GM18511 (cell line): ENCODE data around the gene NEDD4.
"Not testable (repeated sequence)": the region's sequence is repeated elsewhere in the genome, so short reads cannot be mapped to it uniquely, and the experiment has no call there.

ENCODE experiments used
- ATAC-seq: cut with Tn5 transposase; IDR thresholded peaks from one replicate; pipeline ENCODE4 v1.9.1; 2021; ENCODE audit warnings: mild to moderate bottlenecking, moderate library complexity; ENCODE audit not compliant: unreplicated experiment

NEDD4 gene

GRCh38 chr15:55834331-55834730, 159.1 kb downstream of the NEDD4 start:
- ATAC-seq, result no peak

GRCh38 chr15:55829826-55830225, 163.6 kb downstream of the NEDD4 start:
- peak; percentile 73 for ATAC-seq

GRCh38 chr15:55827955-55828354, 165.5 kb downstream of the NEDD4 start:
- no peak for ATAC-seq

- ATAC-seq, result no peak
Observed at GRCh38 chr15:55827204-55827603, 166.2 kb downstream of the NEDD4 start.

- ATAC-seq, result no peak
Observed at GRCh38 chr15:55824857-55825613, 168.4 kb downstream of the NEDD4 start.

- ATAC-seq, result no peak
Observed at GRCh38 chr15:55823699-55824340, 169.6 kb downstream of the NEDD4 start.

- no peak for ATAC-seq
Observed at GRCh38 chr15:55823191-55823670, 170.2 kb downstream of the NEDD4 start.

- ATAC-seq, result not testable (repeated sequence)
Observed at GRCh38 chr15:55821740-55822139, 171.7 kb downstream of the NEDD4 start.

GRCh38 chr15:55820043-55820442, 173.4 kb downstream of the NEDD4 start:
- ATAC-seq, result no peak

- no peak for ATAC-seq
Observed at GRCh38 chr15:55819397-55820034, 173.9 kb downstream of the NEDD4 start.

- no peak for ATAC-seq
Observed at GRCh38 chr15:55816017-55816416, 177.4 kb downstream of the NEDD4 start.

- no peak for ATAC-seq
Observed at GRCh38 chr15:55802600-55803376, 190.6 kb downstream of the NEDD4 start.

GRCh38 chr15:55800216-55800615, 193.2 kb downstream of the NEDD4 start:
- no peak for ATAC-seq

GRCh38 chr15:55799291-55800212, 193.9 kb downstream of the NEDD4 start:
- peak; percentile 60 for ATAC-seq

- ATAC-seq, result no peak
Observed at GRCh38 chr15:55796321-55796965, 197.0 kb downstream of the NEDD4 start.

GRCh38 chr15:55795031-55795430, 198.4 kb downstream of the NEDD4 start:
- ATAC-seq, result no peak

GRCh38 chr15:55791551-55792400, 201.6 kb downstream of the NEDD4 start:
- no peak for ATAC-seq

- ATAC-seq, result no peak
Observed at GRCh38 chr15:55789066-55789660, 204.2 kb downstream of the NEDD4 start.
